ENCODE measurements around the gene TANGO2. TPM values are rescaled to one million over a fixed set of nuclear protein-coding genes. Genes with fewer than 3 reads are reported as not detected.

Gene TANGO2
- total and polyA plus RNA-seq, 7 donors, result 20.6 to 73.3 (median 34.9) TPM

DNA sequence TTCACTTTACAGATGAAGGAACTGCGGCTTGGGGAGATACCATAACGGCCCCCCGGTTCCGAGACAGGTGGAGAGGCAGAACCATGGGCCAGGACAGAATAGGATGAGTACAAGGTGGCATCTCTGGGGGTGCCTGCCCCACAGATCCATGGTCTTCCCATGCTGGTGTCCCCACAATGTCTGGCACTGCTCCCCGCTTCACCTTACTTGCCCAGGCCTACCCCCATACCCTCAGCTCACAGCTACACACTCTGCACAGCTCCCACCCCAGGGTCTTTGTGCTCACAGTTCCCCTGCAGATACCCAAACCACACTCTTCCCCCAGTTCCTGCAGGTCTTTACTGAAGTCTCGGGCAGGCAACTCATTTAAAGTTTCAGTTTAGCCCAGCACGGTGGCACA, 47.7 kb downstream of the TANGO2 start:
- no peaks in the 10 kb centered on the region for H3K9me3 ChIP-seq
- no peak for ATAC-seq
- intact Hi-C loops (cut with DNase I), result no loop called here
- no peak overlapping the region for H3K4me3 ChIP-seq
- no peaks in the 10 kb centered on the region for H3K27me3 ChIP-seq (ENCODE audit: insufficient read depth in 3 of 3, low read length in 2 of 3)
- no peak for TF ChIP-seq CTCF (IDR thresholded peaks at IDR 0.05)
- no peak overlapping the region for H3K27ac ChIP-seq
- DNase-seq, result no peak
- WGBS, 3 donors, result 93 to 94% (median 94%) methylated on average over 7 of the region's 7 CpGs
- H3K36me3 ChIP-seq (ENCODE audit: insufficient read depth in 1 of 2, low read depth in 1 of 2), result peaks cover 0 to 19% of the 10 kb centered on the region in 2 donors
- no peaks in the 10 kb centered on the region for H3K4me1 ChIP-seq

- intact Hi-C loops (cut with DNase I), result no loop called here
- 84 to 92% (median 92%) methylated on average over 7 of the region's 7 CpGs for WGBS, 3 donors
- TF ChIP-seq CTCF (IDR thresholded peaks at IDR 0.05), result no peak
Measured at GRCh38 chr22:20069331-20070042, 48.6 kb downstream of the TANGO2 start.

DNA sequence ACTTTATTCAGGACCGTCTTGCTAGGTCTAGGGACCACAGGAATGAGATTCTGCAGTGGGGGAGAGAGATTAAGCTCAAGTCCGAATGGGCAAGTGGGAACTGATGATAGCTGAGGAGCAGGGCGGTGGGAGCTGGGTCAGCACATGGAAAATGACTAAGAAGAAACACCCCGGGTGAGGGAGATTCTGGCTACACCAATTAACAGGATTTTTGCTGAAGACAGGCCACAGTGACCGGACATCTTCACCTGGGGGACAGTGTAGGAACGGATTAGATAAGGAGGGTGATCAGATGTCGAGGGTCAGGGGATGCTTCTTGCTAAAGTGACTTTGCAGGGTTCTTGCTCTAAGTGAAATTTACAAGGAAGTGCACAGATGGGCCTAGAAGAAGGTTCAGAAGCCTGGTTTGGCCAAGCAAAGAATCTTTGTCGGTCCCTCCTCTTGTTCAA, 50.6 kb downstream of the TANGO2 start:
- Histone ChIP-seq H3K9me3 (no peaks in the 10 kb centered on the region), H3K27me3 (ENCODE audit: insufficient read depth in 3 of 3, low read length in 2 of 3) (no peaks in the 10 kb centered on the region), H3K4me3 (no peak overlapping the region), H3K4me1 (no peaks in the 10 kb centered on the region), H3K27ac (no peak overlapping the region), H3K36me3 (ENCODE audit: insufficient read depth in 1 of 2, low read depth in 1 of 2) (no peaks in the 10 kb centered on the region)
- no peak for TF ChIP-seq CTCF (IDR thresholded peaks at IDR 0.05)
- 85 to 90% (median 86%) methylated on average over 8 of the region's 8 CpGs for WGBS, 3 donors
- DNase-seq (no peak), ATAC-seq (no peak)
- intact Hi-C loops (cut with DNase I), result no loop called here

More at GRCh38 chr22:20069331-20070042, 48.6 kb downstream of the TANGO2 start:
- no peaks in the 10 kb centered on the region for H3K27me3 ChIP-seq (ENCODE audit: insufficient read depth in 3 of 3, low read length in 2 of 3)
- no peaks in the 10 kb centered on the region for H3K9me3 ChIP-seq
- DNase-seq (no peak), ATAC-seq (no peak)
- peaks cover 0 to 15% of the 10 kb centered on the region in 2 donors for H3K36me3 ChIP-seq (ENCODE audit: insufficient read depth in 1 of 2, low read depth in 1 of 2)
- no peaks in the 10 kb centered on the region for H3K4me1 ChIP-seq
- H3K27ac ChIP-seq, result no peak overlapping the region
- H3K4me3 ChIP-seq, result no peak overlapping the region

- DNase-seq (no peak), ATAC-seq (no peak)
- Histone ChIP-seq H3K9me3 (no peaks in the 10 kb centered on the region), H3K36me3 (ENCODE audit: insufficient read depth in 1 of 2, low read depth in 1 of 2) (no peaks in the 10 kb centered on the region), H3K4me1 (peaks cover 9% of the 10 kb centered on the region), H3K27me3 (ENCODE audit: insufficient read depth in 3 of 3, low read length in 2 of 3) (no peaks in the 10 kb centered on the region), H3K4me3 (no peak overlapping the region), H3K27ac (no peak overlapping the region)
- 58 to 74% (median 63%) methylated on average over 6 of the region's 6 CpGs for WGBS, 3 donors
- intact Hi-C loops (cut with DNase I), result no loop called here
- TF ChIP-seq CTCF (IDR thresholded peaks at IDR 0.05), result no peak
Measured at GRCh38 chr22:20076627-20077172, 55.8 kb downstream of the TANGO2 start.
